Prostate gland (tissue), 2 donors: Measurements from ENCODE around the gene STARD5. TPM values are rescaled to one million over a fixed set of nuclear protein-coding genes. Genes with fewer than 3 reads are reported as not detected.

Experiments used
- DNase-seq: peaks from one replicate; pipeline ENCODE4 v3.0.0-alpha.2; 2019; ENCODE audit warnings: low spot score
- H3K27ac ChIP-seq, 2 donors: fragments of 200-600 bp; sonication (generic); 2 replicates each; pipeline ENCODE4 v1.5.1; 2017 to 2019
- H3K27me3 ChIP-seq: fragments of 200-600 bp; sonication (generic); replicated peaks from 2 replicates; pipeline ENCODE4 v1.5.1; 2019; ENCODE audit not compliant: insufficient read depth
- H3K36me3 ChIP-seq, 2 donors: fragments of 200-600 bp; sonication (generic); 1 replicate in 1 of 2; 2 replicates in 1 of 2; pipeline versions ENCODE4 v1.5.1 to v1.8.1; 2017 to 2019
- H3K4me1 ChIP-seq: fragments of 200-600 bp; sonication (generic); replicated peaks from 2 replicates; pipeline ENCODE4 v1.5.1; 2019
- H3K4me3 ChIP-seq, 2 donors: fragments of 200-600 bp; sonication (generic); 2 replicates each; pipeline ENCODE4 v1.5.1; 2017 to 2019
- H3K9me3 ChIP-seq: fragments of 200-600 bp; sonication (generic); 2 replicates; pipeline ENCODE4 v1.5.1; 2017
- POLR2A ChIP-seq: fragments of 450-650 bp; IDR thresholded peaks from one replicate; pipeline ENCODE4 v1.6.1; 2016; ENCODE audit warnings: antibody characterized with exemption, mild to moderate bottlenecking
- POLR2AphosphoS5 ChIP-seq: sonication (generic); formaldehyde crosslinking; IDR thresholded peaks from one replicate; pipeline ENCODE4 v1.6.1; 2017; ENCODE audit warnings: antibody characterized with exemption
- WGBS: methylation state at CpG from one replicate; pipeline ENCODE4 v1.1.5; 2018; 5-methylcytosine and 5-hydroxymethylcytosine counted together
- intact Hi-C: fragments of 100-400 bp; cut with DNase I; formaldehyde crosslinking; loops from one replicate; pipeline ENCODE4 v1.14.2; 2022
- total RNA-seq, 2 donors: library from RNA; depleted of rRNA; stranded (reverse); fragments of >200 nt; gene quantifications; one replicate each; pipeline ENCODE4 v1.1.0, GENCODE V29; 2016
- TF ChIP-seq, protein P1 (sequence below), 4 experiments: fragments of 200-600 bp in 2 of 4; fragments of 450-650 bp in 2 of 4; sonication (generic) in 2 of 4; IDR thresholded peaks; 1 replicate in 3 of 4; 2 replicates in 1 of 4; pipeline ENCODE4 v1.5.1; 2016 to 2019; ENCODE audit warnings: antibody characterized with exemption in 4 of 4, mild to moderate bottlenecking in 2 of 4, moderate library complexity in 2 of 4

The STARD5 gene
- total RNA-seq, 2 donors from 2014 or later = 19.6 to 23.2 TPM

GRCh38 chr15:81281766-81282605 lies 42.0 kb downstream of the STARD5 start:
- no peak overlapping the region for H3K4me3 ChIP-seq
- H3K9me3 ChIP-seq = no peaks in the 10 kb centered on the region
- WGBS = 74% methylated on average over 12 of the region's 12 CpGs
- H3K4me1 ChIP-seq = peaks cover 6% of the 10 kb centered on the region
- H3K36me3 ChIP-seq = no peaks in the 10 kb centered on the region
- TF ChIP-seq, protein P1, sequence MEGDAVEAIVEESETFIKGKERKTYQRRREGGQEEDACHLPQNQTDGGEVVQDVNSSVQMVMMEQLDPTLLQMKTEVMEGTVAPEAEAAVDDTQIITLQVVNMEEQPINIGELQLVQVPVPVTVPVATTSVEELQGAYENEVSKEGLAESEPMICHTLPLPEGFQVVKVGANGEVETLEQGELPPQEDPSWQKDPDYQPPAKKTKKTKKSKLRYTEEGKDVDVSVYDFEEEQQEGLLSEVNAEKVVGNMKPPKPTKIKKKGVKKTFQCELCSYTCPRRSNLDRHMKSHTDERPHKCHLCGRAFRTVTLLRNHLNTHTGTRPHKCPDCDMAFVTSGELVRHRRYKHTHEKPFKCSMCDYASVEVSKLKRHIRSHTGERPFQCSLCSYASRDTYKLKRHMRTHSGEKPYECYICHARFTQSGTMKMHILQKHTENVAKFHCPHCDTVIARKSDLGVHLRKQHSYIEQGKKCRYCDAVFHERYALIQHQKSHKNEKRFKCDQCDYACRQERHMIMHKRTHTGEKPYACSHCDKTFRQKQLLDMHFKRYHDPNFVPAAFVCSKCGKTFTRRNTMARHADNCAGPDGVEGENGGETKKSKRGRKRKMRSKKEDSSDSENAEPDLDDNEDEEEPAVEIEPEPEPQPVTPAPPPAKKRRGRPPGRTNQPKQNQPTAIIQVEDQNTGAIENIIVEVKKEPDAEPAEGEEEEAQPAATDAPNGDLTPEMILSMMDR (IDR thresholded peaks at IDR 0.05) = no peak
- TF ChIP-seq POLR2AphosphoS5 (no peak), POLR2A (no peak)
- H3K27me3 ChIP-seq = no peaks in the 10 kb centered on the region
- H3K27ac ChIP-seq = no peak overlapping the region
- DNase-seq = no peak
- intact Hi-C loops = no loop called here

DNA sequence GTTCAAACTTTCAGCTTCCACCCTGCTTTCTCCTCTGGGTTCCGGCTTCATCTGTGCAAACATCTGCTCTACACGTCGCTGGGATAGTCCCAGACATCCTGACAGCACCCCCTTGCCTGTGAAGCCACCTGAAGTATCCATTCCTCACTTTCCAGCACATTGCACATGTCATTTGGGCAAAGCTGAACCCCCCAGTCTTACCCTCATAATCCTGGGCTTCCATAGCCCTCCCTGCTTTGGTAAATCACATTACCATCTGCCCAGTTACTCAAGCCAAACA lies 42.5 kb downstream of the STARD5 start:
- Histone ChIP-seq H3K9me3 (no peaks in the 10 kb centered on the region), H3K4me1 (peaks cover 6% of the 10 kb centered on the region), H3K4me3 (no peak overlapping the region), H3K27ac (no peak overlapping the region), H3K36me3 (no peaks in the 10 kb centered on the region), H3K27me3 (no peaks in the 10 kb centered on the region)
- TF ChIP-seq POLR2AphosphoS5 = no peak
- TF ChIP-seq, protein P1 (IDR thresholded peaks at IDR 0.05) = no peak
- TF ChIP-seq POLR2A = no peak
- DNase-seq = no peak
- intact Hi-C loops = no loop called here
- 95% methylated on average over 3 of the region's 3 CpGs for WGBS

- H3K27me3 ChIP-seq = no peaks in the 10 kb centered on the region
- no peak for DNase-seq
- WGBS = 77% methylated on average over 8 of the region's 8 CpGs
- no peaks in the 10 kb centered on the region for H3K9me3 ChIP-seq
- peak; percentile 19 for TF ChIP-seq POLR2AphosphoS5
- no peak for TF ChIP-seq POLR2A
- TF ChIP-seq, protein P1 (IDR thresholded peaks at IDR 0.05) = no peak
- H3K4me1 ChIP-seq = peaks cover 9% of the 10 kb centered on the region
- intact Hi-C loops = no loop called here
- no peaks in the 10 kb centered on the region for H3K36me3 ChIP-seq
- H3K27ac ChIP-seq = no peak overlapping the region
- no peak overlapping the region for H3K4me3 ChIP-seq
These were observed 43.1 kb downstream of the STARD5 start for GRCh38 chr15:81280696-81281455.

- Histone ChIP-seq H3K27ac (no peak overlapping the region), H3K27me3 (no peaks in the 10 kb centered on the region), H3K4me3 (no peak overlapping the region), H3K4me1 (peaks cover 9% of the 10 kb centered on the region), H3K9me3 (no peaks in the 10 kb centered on the region), H3K36me3 (no peaks in the 10 kb centered on the region)
- WGBS = 70% methylated on average over 12 of the region's 12 CpGs
- peak; percentile 37 for DNase-seq
- TF ChIP-seq POLR2A = no peak
- TF ChIP-seq, protein P1 (IDR thresholded peaks at IDR 0.05) = no peak
- peak; percentile 26 for TF ChIP-seq POLR2AphosphoS5
- intact Hi-C loops = loop anchor here (5.0 to 10.0 kb wide), 3 partner anchors 32 to 102 kb away; no protein-coding TSS in a partner anchor
These were observed 44.1 kb downstream of the STARD5 start for GRCh38 chr15:81279621-81280485.
